Kidney (tissue), 14 donors: Measurements from ENCODE around the gene PEAR1. TPM values are rescaled to one million over a fixed set of nuclear protein-coding genes. Genes with fewer than 3 reads are reported as not detected.

ENCODE experiments used
- DNase-seq, 5 donors: peaks; one replicate each; pipeline ENCODE4 v3.0.0-alpha.2; 2013 to 2020
- FAIRE-seq: peaks from 2 replicates; lab custom pipeline; 2012; peaks lifted over from hg19 to GRCh38; lab: Jason Lieb, UNC
- H3K27ac ChIP-seq, 2 donors: one replicate each; pipeline ENCODE4 v1.7.0; 2013; ENCODE audit warnings: low read depth in 2 of 2, low read length in 2 of 2, inconsistent platforms in 1 of 2
- H3K27me3 ChIP-seq: one replicate; pipeline ENCODE4 v1.7.1; 2013; ENCODE audit warnings: low read length, inconsistent platforms; ENCODE audit not compliant: control insufficient read depth, insufficient read depth
- H3K36me3 ChIP-seq, 3 donors: one replicate each; pipeline versions ENCODE4 v1.7.0 to v1.7.1; 2013; ENCODE audit warnings: low read length in 3 of 3, control low read depth in 1 of 3, inconsistent platforms in 1 of 3; ENCODE audit not compliant: insufficient read depth in 3 of 3, control insufficient read depth in 2 of 3
- H3K4me1 ChIP-seq, 3 donors: one replicate each; pipeline versions ENCODE4 v1.7.0 to v1.7.1; 2013; ENCODE audit warnings: low read length in 3 of 3, inconsistent platforms in 1 of 3, low read depth in 1 of 3; ENCODE audit not compliant: control insufficient read depth in 2 of 3, insufficient read depth in 2 of 3
- H3K4me3 ChIP-seq, 3 donors: one replicate each; pipeline versions ENCODE4 v1.7.0 to v1.8.1; 2013; ENCODE audit warnings: low read length in 3 of 3, control low read depth in 1 of 3, inconsistent platforms in 1 of 3
- H3K9ac ChIP-seq, 3 donors: one replicate each; pipeline versions ENCODE4 v1.7.0 to v1.7.1; 2013; ENCODE audit warnings: low read length in 3 of 3, control low read depth in 1 of 3, inconsistent platforms in 1 of 3
- H3K9me3 ChIP-seq, 3 donors: one replicate each; pipeline versions ENCODE4 v1.7.0 to v1.7.1; 2013; ENCODE audit warnings: low read length in 3 of 3, control low read depth in 1 of 3, inconsistent platforms in 1 of 3; ENCODE audit not compliant: control insufficient read depth in 2 of 3, insufficient read depth in 1 of 3
- CTCF ChIP-seq: IDR thresholded peaks from 3 replicates; pipeline ENCODE4 v1.5.1; 2012; ENCODE audit warnings: mild to moderate bottlenecking, moderate library complexity, borderline replicate concordance; ENCODE audit not compliant: insufficient read depth; ENCODE audit errors: extremely low read depth
- intact Hi-C: fragments of 100-400 bp; cut with DNase I; formaldehyde crosslinking; loops from one replicate; pipeline ENCODE4 v1.11.1; 2022
- polyA plus RNA-seq: library from polyadenylated mRNA; stranded (reverse); fragments of 350-450 nt; fragmentation: Illumina TruSeq; extraction: RNeasy Lipid Tissue Mini Kit (QIAGEN cat#74804); gene quantifications from one replicate; pipeline ENCODE4 v1.2.3, GENCODE V29; 2014; ENCODE audit warnings: low read depth, low replicate concordance; ENCODE audit not compliant: insufficient read depth
- total RNA-seq: library from RNA; stranded (reverse); fragmentation: NEBNext Ultra II Directional; extraction: Animal tissue kit (Norgen Biotek cat#: 25700); gene quantifications from one replicate; pipeline ENCODE4 v1.2.1, GENCODE V29; 2021
- donor health status: control.
- donor health status: control.
- donor health status: control.
- donor health status: control.
- donor health status: control.
- donor health status: DM: yes; HTN: yes; CAD: no.
- donor health status: Normal renal cell carcinoma (clear cell type).

The PEAR1 gene
- total and polyA plus RNA-seq, 2 donors from 2014 or later, result 4.5 to 17.2 TPM

- Histone ChIP-seq H3K27me3 (no peaks in the 10 kb centered on the region), H3K4me3 (no peak overlapping the region), H3K9ac (no peak overlapping the region), H3K9me3 (no peaks in the 10 kb centered on the region), H3K27ac (peak overlapping the region; percentile 63 to 88), H3K4me1 (peaks cover 0 to 25% (median 4%) of the 10 kb centered on the region in 3 donors), H3K36me3 (no peaks in the 10 kb centered on the region)
- intact Hi-C loops, result no loop called here
- FAIRE-seq (no peak), DNase-seq (peak in 1 of 5 donors; percentile 85)
- no peak for TF ChIP-seq CTCF
Observed at GRCh38 chr1:156896490-156897033, 3.0 kb downstream of the PEAR1 start.

GRCh38 chr1:156897078-156897825 lies 3.7 kb downstream of the PEAR1 start:
- Histone ChIP-seq H3K27me3 (no peaks in the 10 kb centered on the region), H3K9ac (no peak overlapping the region), H3K36me3 (no peaks in the 10 kb centered on the region), H3K4me1 (peaks cover 0 to 27% (median 4%) of the 10 kb centered on the region in 3 donors), H3K27ac (peak overlapping the region; percentile 63 to 88), H3K4me3 (peak overlapping the region in 1 of 3 donors; percentile 21), H3K9me3 (no peaks in the 10 kb centered on the region)
- TF ChIP-seq CTCF, result no peak
- DNase-seq (peak in 1 of 5 donors; percentile 55), FAIRE-seq (no peak)
- intact Hi-C loops, result no loop called here

GRCh38 chr1:156898161-156898566 lies 4.6 kb downstream of the PEAR1 start:
- Histone ChIP-seq H3K27ac (peak overlapping the region; percentile 63 to 88), H3K9ac (no peak overlapping the region), H3K4me3 (peak overlapping the region in 2 of 3 donors; percentile 4 to 21), H3K4me1 (peaks cover 0 to 31% (median 4%) of the 10 kb centered on the region in 3 donors), H3K36me3 (no peaks in the 10 kb centered on the region), H3K9me3 (no peaks in the 10 kb centered on the region), H3K27me3 (no peaks in the 10 kb centered on the region)
- DNase-seq (peak; percentile 78 to 93 (median 80)), FAIRE-seq (no peak)
- intact Hi-C loops, result no loop called here
- no peak for TF ChIP-seq CTCF
